ENCODE results near the gene EPHX1.

DNA sequence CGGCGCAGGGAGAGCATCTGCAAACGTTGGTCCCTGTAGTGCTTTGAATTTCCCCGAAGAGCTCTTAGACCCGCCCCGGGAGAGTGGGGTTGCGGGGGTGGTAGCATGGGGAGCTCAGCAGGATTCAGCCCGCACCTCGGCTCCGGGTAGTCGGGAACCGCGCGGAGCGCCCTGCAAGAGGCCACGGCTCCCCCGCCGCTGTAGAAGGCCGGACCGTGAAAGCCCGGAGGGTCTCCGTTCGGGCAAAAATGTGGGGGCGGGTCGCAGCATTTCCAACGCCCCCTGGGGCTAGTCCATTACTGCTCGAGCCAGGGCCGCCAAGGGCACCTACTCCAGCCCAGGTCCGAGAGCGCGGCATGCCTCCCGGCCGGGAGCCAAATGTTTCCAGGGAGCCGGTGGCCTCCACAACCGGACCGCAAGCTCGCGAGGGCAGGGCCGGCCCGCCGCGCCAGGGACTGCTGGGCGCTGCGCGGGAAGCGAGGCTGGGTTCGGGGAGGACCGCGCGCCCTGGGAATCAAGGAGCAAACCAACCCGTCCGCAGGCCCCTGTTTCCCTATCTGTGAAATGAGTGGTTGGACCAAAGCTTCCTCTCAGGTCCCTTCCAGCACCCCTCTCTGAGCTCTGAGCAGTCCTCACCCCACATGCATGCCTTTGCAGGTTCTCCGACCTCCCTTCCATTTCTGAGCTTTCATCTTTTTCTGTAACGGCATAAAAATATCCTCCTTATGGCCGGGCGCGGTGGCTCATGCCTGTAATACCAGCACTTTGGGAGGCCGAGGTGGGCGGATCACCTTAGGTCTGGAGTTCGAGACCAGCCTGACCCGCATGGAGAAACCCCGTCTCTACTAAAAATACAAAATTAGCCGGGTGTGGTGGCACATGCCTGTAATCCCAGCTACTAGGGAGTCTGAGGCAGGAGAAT is 73.0 kb downstream of the EPHX1 start:
- TF ChIP-seq, protein P1, sequence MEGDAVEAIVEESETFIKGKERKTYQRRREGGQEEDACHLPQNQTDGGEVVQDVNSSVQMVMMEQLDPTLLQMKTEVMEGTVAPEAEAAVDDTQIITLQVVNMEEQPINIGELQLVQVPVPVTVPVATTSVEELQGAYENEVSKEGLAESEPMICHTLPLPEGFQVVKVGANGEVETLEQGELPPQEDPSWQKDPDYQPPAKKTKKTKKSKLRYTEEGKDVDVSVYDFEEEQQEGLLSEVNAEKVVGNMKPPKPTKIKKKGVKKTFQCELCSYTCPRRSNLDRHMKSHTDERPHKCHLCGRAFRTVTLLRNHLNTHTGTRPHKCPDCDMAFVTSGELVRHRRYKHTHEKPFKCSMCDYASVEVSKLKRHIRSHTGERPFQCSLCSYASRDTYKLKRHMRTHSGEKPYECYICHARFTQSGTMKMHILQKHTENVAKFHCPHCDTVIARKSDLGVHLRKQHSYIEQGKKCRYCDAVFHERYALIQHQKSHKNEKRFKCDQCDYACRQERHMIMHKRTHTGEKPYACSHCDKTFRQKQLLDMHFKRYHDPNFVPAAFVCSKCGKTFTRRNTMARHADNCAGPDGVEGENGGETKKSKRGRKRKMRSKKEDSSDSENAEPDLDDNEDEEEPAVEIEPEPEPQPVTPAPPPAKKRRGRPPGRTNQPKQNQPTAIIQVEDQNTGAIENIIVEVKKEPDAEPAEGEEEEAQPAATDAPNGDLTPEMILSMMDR (IDR thresholded peaks at IDR 0.05) = no peak
- TF ChIP-seq POLR2A (IDR thresholded peaks at IDR 0.05) = no peak

All from adrenal gland (tissue), 5 donors.